Measurements from ENCODE around the gene ELMO3. TPM values are rescaled to one million over a fixed set of nuclear protein-coding genes. Genes with fewer than 3 reads are reported as not detected.

ELMO3 gene
- total and polyA plus RNA-seq, 2 donors from 2014 or later = 24.2 to 33.1 TPM

GRCh38 chr16:67185651-67186134, 13.2 kb upstream of the ELMO3 start:
- FAIRE-seq (no peak), DNase-seq (no peak)
- Histone ChIP-seq H3K9me3 (ENCODE audit: control insufficient read depth in 2 of 3, insufficient read depth in 1 of 3, low read length in 3 of 3) (no peaks in the 10 kb centered on the region), H3K27ac (ENCODE audit: low read depth in 2 of 2, low read length in 2 of 2) (no peak overlapping the region), H3K9ac (ENCODE audit: low read length in 3 of 3) (no peak overlapping the region), H3K27me3 (ENCODE audit: control insufficient read depth, insufficient read depth, low read length) (no peaks in the 10 kb centered on the region), H3K4me3 (ENCODE audit: low read length in 3 of 3) (peak overlapping the region in 2 of 3 donors; percentile 9 to 38), H3K36me3 (ENCODE audit: control insufficient read depth in 2 of 3, insufficient read depth in 3 of 3, low read length in 3 of 3) (no peaks in the 10 kb centered on the region), H3K4me1 (ENCODE audit: control insufficient read depth in 2 of 3, insufficient read depth in 2 of 3, low read depth in 1 of 3, low read length in 3 of 3) (peaks cover 0 to 23% (median 9%) of the 10 kb centered on the region in 3 donors)
- TF ChIP-seq, protein P1, sequence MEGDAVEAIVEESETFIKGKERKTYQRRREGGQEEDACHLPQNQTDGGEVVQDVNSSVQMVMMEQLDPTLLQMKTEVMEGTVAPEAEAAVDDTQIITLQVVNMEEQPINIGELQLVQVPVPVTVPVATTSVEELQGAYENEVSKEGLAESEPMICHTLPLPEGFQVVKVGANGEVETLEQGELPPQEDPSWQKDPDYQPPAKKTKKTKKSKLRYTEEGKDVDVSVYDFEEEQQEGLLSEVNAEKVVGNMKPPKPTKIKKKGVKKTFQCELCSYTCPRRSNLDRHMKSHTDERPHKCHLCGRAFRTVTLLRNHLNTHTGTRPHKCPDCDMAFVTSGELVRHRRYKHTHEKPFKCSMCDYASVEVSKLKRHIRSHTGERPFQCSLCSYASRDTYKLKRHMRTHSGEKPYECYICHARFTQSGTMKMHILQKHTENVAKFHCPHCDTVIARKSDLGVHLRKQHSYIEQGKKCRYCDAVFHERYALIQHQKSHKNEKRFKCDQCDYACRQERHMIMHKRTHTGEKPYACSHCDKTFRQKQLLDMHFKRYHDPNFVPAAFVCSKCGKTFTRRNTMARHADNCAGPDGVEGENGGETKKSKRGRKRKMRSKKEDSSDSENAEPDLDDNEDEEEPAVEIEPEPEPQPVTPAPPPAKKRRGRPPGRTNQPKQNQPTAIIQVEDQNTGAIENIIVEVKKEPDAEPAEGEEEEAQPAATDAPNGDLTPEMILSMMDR (IDR thresholded peaks at IDR 0.05; ENCODE audit: borderline replicate concordance, extremely low read depth, insufficient read depth) = no peak
- intact Hi-C loops (cut with DNase I) = no loop called here

DNA sequence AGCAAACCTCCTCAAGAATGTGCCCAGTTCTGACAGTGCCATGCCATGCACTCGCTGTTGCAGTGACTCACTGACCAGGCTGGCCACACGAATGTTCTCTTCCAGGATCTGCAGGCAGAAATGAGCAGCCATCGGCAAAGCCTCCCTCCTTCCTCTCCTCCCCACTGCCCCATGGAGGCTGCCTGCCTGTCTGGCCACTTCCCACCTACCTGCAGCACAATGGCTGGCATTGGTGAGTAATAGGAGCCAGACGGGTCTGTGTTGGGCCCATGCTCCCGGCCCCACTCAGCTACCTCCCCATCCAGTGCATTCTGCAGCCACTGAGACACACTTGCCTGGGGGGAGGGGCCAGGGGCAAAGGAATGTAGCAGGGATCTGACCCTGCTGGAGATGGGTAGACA, 12.4 kb upstream of the ELMO3 start:
- Histone ChIP-seq H3K9me3 (ENCODE audit: control insufficient read depth in 2 of 3, insufficient read depth in 1 of 3, low read length in 3 of 3) (no peaks in the 10 kb centered on the region), H3K36me3 (ENCODE audit: control insufficient read depth in 2 of 3, insufficient read depth in 3 of 3, low read length in 3 of 3) (no peaks in the 10 kb centered on the region), H3K27ac (ENCODE audit: low read depth in 2 of 2, low read length in 2 of 2) (no peak overlapping the region), H3K9ac (ENCODE audit: low read length in 3 of 3) (no peak overlapping the region), H3K27me3 (ENCODE audit: control insufficient read depth, insufficient read depth, low read length) (no peaks in the 10 kb centered on the region), H3K4me1 (ENCODE audit: control insufficient read depth in 2 of 3, insufficient read depth in 2 of 3, low read depth in 1 of 3, low read length in 3 of 3) (peaks cover 0 to 24% (median 9%) of the 10 kb centered on the region in 3 donors), H3K4me3 (ENCODE audit: low read length in 3 of 3) (no peak overlapping the region)
- DNase-seq (no peak), FAIRE-seq (no peak)
- intact Hi-C loops (cut with DNase I) = no loop called here
- TF ChIP-seq, protein P1 (IDR thresholded peaks at IDR 0.05; ENCODE audit: borderline replicate concordance, extremely low read depth, insufficient read depth) = no peak

DNA sequence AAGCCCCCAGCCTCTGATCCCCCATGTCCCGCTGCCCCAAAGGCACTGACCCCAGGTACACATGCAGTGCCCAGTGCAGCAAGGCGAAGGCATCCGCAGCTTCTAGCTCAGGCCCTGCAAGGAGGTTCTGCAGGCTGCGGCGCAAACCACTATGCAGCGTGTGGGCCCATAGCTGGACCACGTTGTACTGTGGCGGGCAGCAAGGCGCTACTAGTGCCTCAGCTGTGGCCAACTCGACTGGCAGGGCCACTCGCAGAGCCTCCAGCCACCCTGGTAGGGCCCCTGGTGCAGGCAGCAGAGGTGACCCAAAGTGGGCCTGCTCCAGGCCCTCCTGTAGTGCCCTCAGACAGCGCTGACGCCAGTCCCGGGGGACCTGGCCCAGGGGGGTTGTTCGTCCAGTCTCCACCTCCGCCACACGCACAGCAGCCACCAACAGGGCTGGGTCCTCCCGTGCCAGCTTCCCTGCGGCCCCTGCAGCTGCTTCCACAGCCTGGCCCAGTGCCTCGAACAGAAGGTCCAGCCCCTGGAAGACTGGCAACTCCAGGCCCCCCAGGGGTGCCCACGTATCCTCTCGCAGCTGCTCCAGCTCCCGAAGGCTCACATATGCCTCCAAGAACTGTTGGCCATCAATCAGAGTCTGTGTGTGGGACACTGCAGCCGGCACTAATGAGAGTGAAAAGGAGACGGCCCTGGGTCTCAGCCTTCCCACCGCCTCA, 11.6 kb upstream of the ELMO3 start:
- intact Hi-C loops (cut with DNase I) = no loop called here
- no peak for FAIRE-seq

More for the DNA sequence above, 11.6 kb upstream of the ELMO3 start:
- Histone ChIP-seq H3K27me3 (ENCODE audit: control insufficient read depth, insufficient read depth, low read length) (no peaks in the 10 kb centered on the region), H3K9me3 (ENCODE audit: control insufficient read depth in 2 of 3, insufficient read depth in 1 of 3, low read length in 3 of 3) (no peaks in the 10 kb centered on the region), H3K4me3 (ENCODE audit: low read length in 3 of 3) (no peak overlapping the region), H3K4me1 (ENCODE audit: control insufficient read depth in 2 of 3, insufficient read depth in 2 of 3, low read depth in 1 of 3, low read length in 3 of 3) (peaks cover 0 to 26% (median 9%) of the 10 kb centered on the region in 3 donors), H3K9ac (ENCODE audit: low read length in 3 of 3) (no peak overlapping the region), H3K27ac (ENCODE audit: low read depth in 2 of 2, low read length in 2 of 2) (no peak overlapping the region), H3K36me3 (ENCODE audit: control insufficient read depth in 2 of 3, insufficient read depth in 3 of 3, low read length in 3 of 3) (no peaks in the 10 kb centered on the region)
- DNase-seq = no peak
- TF ChIP-seq, protein P1 (IDR thresholded peaks at IDR 0.05; ENCODE audit: borderline replicate concordance, extremely low read depth, insufficient read depth) = no peak
